Loucy (cell line): ENCODE data around the gene MESD.

ENCODE experiments used
- EZH2phosphoT487 ChIP-seq: fragments of 200-600 bp; IDR thresholded peaks from 2 replicates; pipeline ENCODE4 v1.6.1; 2018; ENCODE audit warnings: antibody characterized with exemption, mild to moderate bottlenecking, moderate library complexity, borderline replicate concordance
- TF ChIP-seq, protein P1 (sequence below): fragments of 200-600 bp; sonication (generic); conservative IDR thresholded peaks from 2 replicates; pipeline ENCODE4 v1.5.1; 2014; ENCODE audit warnings: mild to moderate bottlenecking, antibody characterized with exemption, low read length

DNA sequence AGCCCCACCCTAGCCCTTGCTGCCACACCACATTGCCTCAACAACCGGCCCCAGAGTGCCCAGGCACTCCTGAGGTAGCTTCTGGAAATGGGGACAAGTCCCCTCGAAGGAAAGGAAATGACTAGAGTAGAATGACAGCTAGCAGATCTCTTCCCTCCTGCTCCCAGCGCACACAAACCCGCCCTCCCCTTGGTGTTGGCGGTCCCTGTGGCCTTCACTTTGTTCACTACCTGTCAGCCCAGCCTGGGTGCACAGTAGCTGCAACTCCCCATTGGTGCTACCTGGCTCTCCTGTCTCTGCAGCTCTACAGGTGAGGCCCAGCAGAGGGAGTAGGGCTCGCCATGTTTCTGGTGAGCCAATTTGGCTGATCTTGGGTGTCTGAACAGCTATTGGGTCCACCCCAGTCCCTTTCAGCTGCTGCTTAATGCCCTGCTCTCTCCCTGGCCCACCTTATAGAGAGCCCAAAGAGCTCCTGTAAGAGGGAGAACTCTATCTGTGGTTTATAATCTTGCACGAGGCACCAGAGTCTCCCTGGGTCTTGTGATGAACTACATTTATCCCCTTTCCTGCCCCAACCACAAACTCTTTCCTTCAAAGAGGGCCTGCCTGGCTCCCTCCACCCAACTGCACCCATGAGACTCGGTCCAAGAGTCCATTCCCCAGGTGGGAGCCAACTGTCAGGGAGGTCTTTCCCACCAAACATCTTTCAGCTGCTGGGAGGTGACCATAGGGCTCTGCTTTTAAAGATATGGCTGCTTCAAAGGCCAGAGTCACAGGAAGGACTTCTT lies 39.1 kb downstream of the MESD start:
- TF ChIP-seq, protein P1, sequence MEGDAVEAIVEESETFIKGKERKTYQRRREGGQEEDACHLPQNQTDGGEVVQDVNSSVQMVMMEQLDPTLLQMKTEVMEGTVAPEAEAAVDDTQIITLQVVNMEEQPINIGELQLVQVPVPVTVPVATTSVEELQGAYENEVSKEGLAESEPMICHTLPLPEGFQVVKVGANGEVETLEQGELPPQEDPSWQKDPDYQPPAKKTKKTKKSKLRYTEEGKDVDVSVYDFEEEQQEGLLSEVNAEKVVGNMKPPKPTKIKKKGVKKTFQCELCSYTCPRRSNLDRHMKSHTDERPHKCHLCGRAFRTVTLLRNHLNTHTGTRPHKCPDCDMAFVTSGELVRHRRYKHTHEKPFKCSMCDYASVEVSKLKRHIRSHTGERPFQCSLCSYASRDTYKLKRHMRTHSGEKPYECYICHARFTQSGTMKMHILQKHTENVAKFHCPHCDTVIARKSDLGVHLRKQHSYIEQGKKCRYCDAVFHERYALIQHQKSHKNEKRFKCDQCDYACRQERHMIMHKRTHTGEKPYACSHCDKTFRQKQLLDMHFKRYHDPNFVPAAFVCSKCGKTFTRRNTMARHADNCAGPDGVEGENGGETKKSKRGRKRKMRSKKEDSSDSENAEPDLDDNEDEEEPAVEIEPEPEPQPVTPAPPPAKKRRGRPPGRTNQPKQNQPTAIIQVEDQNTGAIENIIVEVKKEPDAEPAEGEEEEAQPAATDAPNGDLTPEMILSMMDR = no peak
- no peak for TF ChIP-seq EZH2phosphoT487
